ENCODE results near the gene EIF5A2. TPM values are rescaled to one million over a fixed set of nuclear protein-coding genes. Genes with fewer than 3 reads are reported as not detected.

The EIF5A2 gene
- total RNA-seq, 1 donor from 2014 or later, result 4.1 TPM

GRCh38 chr3:170848292-170848917, 60.0 kb downstream of the EIF5A2 start:
- DNase-seq, result peak; percentile 55

GRCh38 chr3:170844377-170844776, 64.1 kb downstream of the EIF5A2 start:
- DNase-seq, result no peak

DNA sequence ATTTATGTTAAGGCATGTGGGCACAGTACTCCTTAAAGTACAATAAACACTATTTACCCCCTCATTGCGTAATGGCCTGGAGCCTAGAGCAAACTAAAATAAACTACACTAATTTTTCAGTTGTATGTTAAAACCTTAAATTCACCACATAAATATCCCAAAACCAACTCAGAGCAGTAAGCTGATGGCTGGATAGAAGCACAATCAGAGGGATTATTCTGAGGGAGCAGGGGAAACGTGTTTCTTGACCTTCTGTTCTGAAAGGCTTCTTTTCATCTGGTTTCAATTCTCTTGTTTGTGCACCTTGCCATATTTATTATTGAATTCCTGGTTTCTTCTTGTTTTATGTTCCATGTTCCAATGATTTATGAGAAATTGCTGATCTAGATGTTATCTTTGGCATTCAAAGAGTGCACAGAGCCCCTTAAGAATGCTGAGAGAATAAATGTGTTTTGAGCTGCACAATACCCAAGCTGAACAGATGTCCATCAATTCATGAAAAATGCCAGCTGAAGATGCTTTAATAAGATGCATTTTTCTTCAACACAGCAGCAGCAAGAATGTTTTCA, 68.1 kb downstream of the EIF5A2 start:
- DNase-seq, result peak; percentile 28

DNA sequence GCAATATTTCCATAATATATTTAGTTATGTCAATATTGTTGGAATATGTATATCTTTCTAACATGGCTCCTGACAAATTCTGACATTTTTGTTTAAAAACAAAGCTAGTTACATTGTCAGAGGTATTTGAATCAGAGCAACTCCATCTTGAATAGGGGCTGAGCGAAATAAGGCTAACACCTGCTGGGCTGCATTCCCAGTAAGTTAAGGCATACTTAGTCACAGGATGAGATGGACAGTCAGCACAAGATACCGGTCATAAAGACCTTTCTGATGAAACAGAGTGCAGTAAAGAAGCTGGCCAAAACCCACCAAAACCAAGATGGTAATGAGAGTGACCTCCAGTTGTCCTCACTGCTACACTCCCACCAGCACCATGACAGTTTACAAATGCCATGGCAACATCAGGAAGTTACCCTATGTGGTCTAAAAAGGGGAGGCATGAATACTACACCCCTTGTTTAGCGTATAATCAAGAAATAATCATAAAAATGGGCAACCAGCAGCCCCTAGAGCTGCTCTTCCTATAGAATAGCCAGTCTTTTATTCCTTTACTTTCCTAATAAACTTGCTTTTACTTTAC, 68.8 kb downstream of the EIF5A2 start:
- DNase-seq, result no peak

Other genes starting within 250 kb of the EIF5A2 start
- 63.3 and 80.7 TPM in 2 replicates for gene RPL22L1, start 38.4 kb downstream of the EIF5A2 start, total RNA-seq
- gene SLC2A2, start 118.1 kb upstream of the EIF5A2 start, total RNA-seq, result not detected in 2 replicates

Data from dermis blood vessel endothelial cell (primary cell).